GM19239 (cell line): ENCODE data around the gene NEMP1.
"Not testable (repeated sequence)": the region's sequence is repeated elsewhere in the genome, so short reads cannot be mapped to it uniquely, and the experiment has no call there.

Experiments used
- DNase-seq: peaks from one replicate; pipeline ENCODE4 v3.0.0; 2011; ENCODE audit warnings: low spot score; ENCODE audit not compliant: insufficient read length
- FAIRE-seq: peaks from 2 replicates; lab custom pipeline; 2011; peaks lifted over from hg19 to GRCh38; lab: Jason Lieb, UNC

Gene NEMP1

DNA sequence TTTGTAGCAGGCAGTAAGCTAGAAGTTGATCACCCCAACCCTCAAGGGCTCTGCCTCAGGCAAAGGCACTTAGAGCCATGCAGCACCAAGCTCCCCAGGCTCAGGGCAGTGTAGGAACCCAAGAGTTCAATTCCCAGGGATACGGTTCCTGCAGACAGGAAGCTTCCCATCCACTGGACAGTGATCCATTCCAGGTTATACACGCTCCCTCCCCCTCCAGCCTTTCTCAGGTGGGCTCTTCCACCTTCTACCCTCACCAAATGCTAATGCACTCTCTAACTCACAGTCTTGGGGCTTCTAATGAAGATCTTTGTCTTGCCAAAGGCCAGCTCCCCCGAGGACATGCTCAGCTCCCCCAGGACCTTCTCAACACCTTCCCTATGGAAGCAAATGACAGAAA, 41.3 kb downstream of the NEMP1 start:
- no peak for FAIRE-seq
- DNase-seq: no peak

DNA sequence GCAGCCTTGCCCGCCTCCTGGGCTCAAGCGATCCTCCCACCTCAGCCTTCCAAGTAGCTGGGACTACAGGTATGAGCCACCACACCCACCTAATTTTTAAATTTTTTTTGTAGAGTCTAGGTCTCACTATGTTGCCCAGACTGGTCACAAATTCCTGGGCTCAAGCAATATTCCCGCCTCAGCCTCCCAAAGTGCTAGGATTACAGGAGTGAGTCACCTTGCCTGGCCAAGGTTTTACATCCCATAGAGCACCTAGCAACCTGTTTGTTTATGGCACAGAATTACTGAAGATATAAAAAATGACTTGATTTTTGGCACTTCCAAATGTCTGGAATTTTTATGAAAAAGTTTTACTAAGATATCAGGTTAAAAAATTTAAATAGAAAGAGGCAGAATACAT, 45.2 kb downstream of the NEMP1 start:
- DNase-seq (no peak), FAIRE-seq (no peak)

DNA sequence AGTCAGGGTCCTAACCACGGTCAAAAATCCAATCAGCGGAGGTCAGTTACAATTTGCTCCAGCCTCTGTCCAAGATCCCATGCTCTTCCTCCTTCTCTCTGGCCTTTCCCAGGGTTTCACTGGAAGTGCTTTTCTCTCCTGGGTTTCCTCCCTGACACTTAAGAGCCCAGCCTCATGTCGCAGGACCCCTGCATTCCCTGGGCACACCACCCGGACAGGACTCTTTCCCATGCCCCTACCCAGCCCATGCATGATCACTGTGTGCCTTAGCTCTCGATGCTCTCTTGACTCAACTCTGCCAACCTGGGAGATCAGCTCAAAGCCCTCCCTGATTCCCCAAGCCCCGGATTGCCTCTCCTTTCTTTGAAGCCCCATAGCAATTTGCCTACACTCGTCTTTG, 46.8 kb downstream of the NEMP1 start:
- no peak for FAIRE-seq
- no peak for DNase-seq

DNA sequence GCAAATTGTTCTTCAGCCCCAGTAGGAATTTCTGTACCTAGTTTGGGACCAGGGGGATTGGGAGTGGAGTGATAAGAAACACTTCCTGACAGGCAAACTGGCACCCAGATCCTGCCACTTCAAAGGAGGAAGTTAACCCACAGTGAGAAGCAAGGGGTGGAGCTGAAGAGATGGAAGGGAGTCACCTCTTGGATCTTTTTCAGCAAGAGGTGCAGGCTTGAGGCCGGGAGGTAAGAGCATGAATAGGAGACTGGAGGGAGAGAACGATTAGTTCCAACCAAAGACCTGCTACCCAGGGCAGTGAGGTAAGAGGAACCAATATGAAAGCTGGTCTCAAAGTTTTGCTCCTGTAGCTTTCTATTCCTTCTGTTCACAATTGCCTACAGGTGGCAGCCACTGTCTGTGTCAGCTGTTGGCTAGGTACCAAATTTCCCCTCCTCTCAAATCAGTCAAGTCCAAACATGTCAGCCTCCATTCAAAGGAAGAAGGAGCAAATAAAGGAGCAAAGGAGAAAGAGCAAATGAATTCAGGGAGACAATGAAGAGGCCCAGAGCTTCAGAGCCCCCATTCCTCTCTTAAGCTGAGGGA, 47.4 kb downstream of the NEMP1 start:
- DNase-seq (peak; percentile 33), FAIRE-seq (peak; percentile 74)

DNA sequence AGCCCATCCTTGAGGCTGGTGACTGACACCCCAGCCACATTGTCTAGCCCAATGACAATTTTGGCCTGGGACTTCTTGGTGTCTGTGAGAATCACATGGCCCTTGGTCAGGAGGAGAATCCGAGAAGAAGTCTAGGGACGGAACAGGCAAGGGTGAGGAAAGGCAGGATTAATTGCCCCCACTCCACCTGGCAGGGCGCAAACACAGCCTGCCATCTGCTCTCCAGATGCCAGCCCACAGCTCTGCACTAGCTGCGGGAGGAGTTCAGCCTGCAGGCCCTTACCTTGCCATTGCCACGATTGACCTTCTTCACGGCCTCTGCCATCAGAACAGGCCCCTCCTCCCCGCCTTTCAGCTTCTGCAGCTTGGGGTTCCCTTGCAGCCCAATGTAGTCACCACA, 49.1 kb downstream of the NEMP1 start:
- no peak for DNase-seq
- FAIRE-seq: no peak

DNA sequence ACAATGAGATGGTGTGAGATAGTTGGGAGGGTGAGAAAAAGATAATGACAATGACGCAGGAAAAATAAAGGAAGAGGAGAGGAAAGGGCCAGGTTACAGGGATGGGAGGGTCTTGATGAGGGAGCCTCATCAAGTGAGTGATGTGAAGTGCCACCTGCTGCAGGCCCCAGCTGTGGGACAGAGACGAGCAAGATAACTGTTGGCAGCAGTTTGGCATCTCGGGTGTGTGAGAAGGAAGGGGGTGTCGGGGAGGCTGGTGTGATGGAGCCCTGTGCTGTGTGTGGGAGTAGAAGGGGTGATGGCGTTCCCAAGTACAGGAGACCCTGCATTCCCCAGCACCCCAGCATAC, 50.8 kb downstream of the NEMP1 start:
- FAIRE-seq (no peak), DNase-seq (no peak)

DNA sequence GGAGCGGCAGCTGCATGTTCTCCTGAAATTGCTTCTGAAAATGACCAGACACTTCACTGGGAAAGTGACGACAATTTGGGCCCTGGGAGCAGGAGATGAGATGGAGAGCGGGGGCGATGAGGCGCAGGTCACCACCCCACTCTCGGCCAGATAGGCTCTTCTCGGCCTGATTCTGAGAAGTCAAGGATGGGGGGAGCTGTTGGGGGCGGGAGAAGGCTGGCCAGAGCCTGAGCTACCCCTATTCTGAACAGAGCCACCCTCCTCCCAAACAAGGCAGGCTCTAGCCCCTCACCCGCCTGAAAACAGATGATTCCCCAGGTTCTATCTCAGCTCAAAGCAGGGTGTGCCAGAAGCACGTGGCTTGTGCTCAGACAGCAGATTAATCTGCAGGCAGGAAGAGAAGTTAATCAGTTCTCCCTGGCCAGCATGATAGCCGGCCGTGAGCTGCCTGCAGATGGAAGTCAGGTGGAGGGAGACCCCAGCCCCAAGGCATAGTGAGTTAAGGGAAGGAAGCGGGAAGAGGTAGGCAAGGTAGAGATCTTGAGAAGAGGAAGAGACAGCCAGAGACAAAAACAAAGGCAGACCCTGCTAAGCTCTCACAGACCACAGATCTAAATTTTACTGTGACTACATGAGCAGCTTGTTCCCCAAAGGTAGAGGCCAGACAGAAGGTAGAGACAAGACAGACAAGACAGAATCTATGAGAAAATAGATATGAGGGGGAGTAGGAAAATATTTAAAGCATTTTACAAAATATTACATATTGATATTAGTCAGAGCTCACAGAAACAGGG, 51.4 kb downstream of the NEMP1 start:
- FAIRE-seq (no peak), DNase-seq (no peak)

DNA sequence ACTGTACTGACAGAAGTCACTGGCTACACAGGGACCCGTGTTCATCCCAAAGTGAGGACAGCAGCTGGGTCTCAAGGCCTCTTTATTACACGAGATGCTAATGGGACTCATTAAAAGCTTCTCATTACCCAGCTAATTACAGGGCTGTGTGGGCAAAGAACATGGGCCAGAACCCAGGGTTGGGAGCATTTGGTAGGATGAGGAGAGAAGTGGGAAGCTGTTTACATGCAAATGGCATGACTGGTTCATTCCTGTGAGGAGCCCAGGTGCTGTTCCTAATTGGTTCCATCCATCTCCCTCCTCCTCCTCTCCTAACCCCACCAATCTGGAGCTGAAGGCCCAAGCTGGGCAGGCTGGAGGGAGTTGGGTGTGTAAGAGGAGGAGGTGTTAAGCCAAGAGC, 53.4 kb downstream of the NEMP1 start:
- DNase-seq: no peak
- FAIRE-seq: no peak

DNA sequence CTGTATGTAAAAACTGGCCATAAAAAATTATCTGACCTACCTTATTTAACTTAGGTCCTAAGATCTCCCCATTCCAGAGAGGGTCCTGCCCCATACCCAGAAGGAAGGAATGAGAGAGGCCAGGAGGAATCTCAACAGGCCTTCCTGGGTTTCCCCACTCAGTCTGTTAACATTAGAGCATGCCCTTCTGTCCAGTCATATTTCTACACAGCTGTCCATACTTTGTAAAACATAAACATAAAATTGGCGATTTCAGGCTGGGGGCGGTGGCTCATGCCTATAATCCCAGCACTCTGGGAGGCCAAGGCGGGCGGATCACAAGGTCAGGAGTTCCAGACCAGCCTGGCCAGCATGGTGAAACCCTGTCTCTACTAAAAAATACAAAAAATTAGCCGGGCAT, 56.3 kb downstream of the NEMP1 start:
- DNase-seq, FAIRE-seq: not testable (repeated sequence)

DNA sequence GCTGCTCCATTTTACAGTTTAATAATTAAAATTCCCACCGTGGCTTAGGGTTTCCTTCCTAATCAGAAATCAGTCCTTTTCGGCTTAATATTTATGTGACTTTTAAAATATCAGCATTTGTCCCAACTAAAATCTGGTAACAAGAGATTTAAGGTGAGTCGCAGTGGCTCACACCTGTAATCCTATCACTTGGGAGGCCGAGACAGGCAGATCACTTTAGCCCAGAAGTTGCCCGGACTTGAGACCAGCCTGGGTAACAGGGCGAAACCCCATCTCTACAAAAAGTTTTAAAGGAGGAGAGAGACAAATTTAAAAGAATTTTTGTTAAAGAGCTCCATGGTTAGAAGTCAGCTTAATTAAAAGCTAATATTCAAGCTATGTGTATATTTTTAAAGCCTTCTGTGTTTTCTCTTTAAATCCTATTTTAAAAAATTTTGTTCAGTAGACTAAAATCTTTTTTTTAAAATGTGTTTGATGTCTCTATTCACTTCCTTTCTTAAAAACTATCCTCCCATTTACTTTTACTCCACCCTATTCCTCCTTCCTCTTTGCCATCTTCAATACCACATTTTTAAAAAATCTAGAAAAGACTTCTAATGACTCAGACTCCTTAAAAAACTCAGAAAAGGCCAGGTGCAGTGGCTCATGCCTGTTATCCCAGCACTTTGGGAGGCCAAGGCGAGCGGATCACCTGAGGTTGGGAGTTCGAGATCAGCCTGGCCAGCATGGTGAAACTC, 58.4 kb downstream of the NEMP1 start:
- no peak for DNase-seq
- FAIRE-seq: no peak

DNA sequence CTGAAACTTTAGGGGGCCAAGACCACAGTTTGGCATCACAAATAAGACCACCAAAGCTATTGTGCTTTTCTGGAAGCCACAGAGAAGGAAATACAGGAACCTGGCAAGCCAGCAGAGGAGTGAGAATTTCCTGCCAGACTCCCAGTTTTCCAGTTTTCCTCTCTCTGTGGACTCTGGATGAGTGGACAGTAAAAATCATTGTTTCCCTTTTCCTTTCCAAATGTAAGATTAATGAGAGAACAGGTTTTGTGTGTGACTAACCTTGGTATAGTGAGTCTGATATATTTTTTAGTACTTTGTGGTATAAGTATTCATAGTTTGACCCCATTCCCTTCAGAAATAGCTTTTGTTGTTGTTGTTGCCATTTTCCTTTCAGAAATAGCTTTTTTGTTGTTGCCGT, 59.7 kb downstream of the NEMP1 start:
- no peak for DNase-seq
- no peak for FAIRE-seq

DNA sequence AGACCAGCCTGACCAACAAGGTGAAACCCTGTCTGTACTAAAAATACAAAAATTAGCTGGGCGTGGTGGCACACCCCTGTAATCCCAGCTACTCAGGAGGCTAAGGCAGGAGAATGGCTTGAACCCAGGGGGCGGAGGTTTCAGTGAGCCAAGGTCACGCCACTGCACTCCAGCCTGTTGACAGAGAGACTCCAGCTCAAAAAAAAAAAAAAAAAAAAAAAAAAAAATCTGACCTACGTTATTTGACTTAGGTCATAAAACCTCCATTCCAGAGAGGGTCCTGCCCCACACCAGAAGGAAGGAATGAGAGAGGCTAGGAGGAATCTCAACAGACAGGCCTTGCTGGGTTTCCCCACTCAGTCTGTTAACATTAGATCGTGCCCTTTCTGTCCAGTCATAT, 60.2 kb downstream of the NEMP1 start:
- not testable (repeated sequence) for DNase-seq, FAIRE-seq

DNA sequence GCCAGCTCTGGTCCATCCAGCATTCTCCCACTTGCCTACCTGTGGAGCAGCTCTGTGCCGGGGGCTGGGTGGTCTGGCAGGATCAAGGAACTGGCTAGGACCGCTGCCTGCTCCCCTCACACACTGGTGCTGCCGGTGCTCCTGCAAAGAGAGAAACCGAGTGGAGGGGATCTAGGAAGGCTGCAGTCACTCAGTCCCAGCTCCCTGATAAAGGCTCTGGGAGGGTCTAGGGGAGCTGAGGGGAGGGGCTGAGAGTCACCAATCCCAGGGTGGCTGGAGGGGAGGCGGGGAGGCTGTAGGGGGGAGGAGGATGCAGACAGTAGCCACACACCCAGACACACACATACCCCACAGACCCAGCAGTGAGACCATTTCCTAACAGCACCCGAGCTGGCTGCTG, 62.2 kb downstream of the NEMP1 start, which contains the start of gene TAC3:
TSS of gene TAC3 (minus strand) at position 182 of the 400 bp plus-strand sequence. CDS start 732 bp downstream, outside the sequence.
- no peak for FAIRE-seq
- DNase-seq: no peak

DNA sequence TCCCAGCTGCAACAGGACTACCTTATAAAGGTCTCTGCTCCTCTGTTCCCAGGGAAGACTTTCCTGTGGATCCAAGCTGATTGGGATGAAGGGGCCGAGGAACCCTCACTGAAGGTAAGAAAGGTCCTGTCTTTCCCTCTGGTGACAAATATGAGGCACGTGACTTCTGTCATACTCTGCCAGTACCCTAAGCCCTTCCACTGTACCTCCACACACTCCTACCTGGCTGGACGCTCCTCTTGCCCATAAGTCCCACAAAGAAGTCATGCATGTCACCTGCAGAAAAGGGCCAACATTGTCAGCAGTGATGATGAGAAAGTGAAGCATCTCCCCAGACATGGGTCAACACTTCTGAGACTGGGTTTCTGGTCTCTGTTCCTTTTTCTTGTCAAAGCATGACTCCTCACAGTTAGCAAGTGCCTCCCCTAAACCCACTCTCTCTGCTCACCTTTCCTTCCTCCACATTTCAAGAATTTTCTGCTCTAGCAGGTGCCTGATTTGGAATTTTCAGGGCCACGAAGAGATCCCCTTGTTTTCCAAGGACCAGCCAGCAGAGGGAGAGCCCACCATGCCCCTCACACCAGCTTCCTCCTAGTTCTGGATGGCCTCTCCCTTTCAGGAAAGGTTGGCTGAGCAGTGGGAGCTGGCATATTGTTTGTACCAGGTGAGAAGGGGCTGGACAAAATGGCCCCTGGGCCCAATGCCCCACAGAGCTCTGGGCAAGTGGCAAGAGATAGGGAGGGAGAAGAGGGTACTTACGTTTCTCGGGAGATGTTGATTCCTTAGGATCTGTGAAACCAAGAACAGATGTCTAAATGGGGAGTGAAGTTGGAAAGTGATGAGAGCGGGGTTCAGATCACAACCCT, 65.8 kb downstream of the NEMP1 start:
- peak; percentile 91 for FAIRE-seq

DNA sequence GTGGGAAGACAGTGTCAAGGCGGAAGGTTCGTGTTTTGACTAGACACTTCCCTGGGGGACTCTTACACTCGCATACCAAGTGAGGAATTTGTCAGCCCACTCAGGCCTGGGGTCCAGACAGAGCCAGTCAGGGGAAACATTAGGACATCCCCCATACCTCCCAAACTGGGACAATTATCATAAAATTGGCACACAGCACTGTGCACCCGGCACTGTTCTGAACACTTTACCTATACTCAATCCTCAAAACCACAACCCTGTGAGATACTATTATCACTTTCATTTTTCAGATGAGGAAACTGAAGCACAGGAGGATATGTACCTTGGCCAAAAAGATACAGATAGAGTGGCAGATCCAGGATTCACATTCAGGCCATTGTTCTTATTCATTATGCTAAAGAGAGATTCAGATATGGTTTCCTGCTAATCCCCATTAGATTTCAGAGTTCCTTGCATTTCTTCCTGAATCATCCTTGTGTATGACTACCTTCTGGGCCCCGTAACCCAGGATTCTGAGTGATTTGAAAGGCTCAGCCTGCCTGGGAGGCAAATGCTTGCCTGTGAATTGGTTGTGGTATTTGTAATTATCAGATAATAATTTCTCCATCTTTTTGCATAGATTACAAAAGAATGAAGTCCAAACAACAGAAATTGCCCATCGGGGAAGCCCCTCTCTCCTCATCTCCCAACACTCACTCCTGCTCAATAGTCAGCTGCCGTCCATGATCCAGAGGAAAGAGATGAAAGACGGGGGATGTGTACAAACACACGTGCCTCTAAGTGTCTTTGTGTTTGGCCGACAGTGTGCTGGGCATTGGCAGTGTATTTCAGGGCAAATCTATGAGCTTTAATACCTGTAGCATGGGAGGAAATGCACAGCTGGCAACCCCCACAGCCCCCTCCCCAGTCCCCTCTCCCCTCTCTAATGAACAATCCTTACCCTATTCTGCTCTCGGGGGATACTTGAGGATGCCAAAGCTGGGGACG, 66.9 kb downstream of the NEMP1 start:
- FAIRE-seq (peak; percentile 42), DNase-seq (no peak)

More for the DNA sequence above, 65.8 kb downstream of the NEMP1 start:
- peak; percentile 54 for DNase-seq

DNA sequence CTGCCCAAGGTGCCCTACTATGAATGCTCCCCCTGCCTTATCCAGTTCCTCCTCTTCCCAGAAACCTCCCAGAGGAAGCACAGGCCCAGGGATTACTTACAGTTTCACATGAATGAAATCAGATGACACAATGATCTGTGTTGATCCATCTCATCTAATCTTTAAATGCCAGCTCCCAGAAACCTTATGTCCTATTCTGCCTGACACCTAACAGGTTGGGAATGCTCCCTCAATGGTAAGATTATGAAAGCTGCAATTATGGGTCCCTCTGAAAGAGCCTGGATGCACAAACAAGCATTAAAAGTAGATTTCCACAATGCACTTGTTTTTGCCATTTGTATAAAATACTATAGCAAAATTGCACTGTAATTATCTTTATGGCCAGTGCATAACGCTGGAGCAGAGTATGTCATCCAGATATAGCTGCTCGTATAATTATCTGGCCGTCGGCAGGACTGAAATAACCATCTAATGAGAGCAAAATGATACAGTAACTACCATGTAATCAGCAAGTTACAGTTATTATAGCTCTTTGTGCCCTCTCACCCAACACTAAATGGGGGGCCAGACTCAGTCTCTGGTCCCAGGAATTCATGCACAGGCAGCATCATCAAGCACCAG, 67.9 kb downstream of the NEMP1 start:
- FAIRE-seq (no peak), DNase-seq (no peak)

DNA sequence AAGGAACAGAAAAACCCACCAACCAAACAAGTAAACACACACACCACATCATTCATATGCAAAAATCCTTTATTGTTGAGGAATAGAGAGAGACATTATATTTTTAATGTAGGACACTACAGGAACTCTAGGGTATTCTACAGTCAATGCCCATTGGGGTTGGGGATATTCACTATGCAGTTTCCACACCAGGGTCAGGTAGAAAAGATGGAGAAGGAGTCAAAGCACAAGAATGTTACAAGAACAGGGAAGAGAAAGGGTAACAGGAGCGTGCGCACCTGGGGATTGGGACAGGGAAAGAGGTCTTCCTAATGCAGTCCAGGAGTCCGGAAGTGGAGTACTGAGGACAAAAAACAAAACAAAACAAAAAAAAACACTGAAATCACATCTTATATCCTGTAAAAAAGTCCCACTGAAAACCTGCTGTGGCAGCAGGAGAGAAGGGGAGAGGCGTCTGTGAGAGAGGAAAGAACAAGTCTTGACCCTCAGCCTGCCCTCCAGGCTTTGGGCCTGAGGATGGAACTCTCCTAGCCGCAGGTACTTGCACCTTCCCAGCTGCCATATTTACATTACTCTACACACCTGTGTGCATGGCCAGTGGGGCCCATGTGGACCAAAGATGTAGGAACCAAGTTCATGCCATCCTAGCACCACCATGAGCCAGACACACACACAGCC, 68.5 kb downstream of the NEMP1 start:
- FAIRE-seq: no peak

DNA sequence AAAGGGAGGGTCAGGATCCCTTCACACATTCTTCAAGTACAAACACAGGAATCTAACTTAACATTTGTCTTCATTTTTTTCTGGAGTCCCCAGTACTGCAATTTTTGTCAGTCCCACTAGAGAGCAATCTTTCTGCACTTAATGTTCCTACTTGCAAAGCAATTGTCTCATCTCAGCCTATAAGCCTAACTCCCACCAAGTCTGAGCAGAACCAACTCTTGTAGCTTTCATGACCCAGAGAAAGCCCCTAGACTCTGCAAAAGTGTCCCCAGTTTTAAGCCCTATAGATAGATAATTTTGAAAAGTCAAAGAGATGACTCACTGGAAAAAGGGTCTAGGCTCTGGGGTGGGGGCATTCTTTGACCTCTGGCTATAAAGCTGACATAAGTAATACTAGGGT, 70.4 kb downstream of the NEMP1 start:
- FAIRE-seq (peak; percentile 73), DNase-seq (peak; percentile 45)

More for the DNA sequence above, 68.5 kb downstream of the NEMP1 start:
- DNase-seq: no peak
